ENCODE results near the gene MPG.

- TF ChIP-seq CTCF (IDR thresholded peaks at IDR 0.05; ENCODE audit: insufficient read depth, low read depth, low read length) (no peak), EZH2 (IDR thresholded peaks at IDR 0.05; ENCODE audit: insufficient read depth, low read length) (no peak)
These were observed 36.0 kb upstream of the MPG start for GRCh38 chr16:42069-42457.
